Measurements from ENCODE around the gene GSG1L. TPM values are rescaled to one million over a fixed set of nuclear protein-coding genes. Genes with fewer than 3 reads are reported as not detected.

The GSG1L gene
- total and polyA plus RNA-seq, 9 of the 15 experiments (the other 6 are each of a cell fraction or from before 2014, with no cell fraction given): not detected

- TF ChIP-seq, protein P1, sequence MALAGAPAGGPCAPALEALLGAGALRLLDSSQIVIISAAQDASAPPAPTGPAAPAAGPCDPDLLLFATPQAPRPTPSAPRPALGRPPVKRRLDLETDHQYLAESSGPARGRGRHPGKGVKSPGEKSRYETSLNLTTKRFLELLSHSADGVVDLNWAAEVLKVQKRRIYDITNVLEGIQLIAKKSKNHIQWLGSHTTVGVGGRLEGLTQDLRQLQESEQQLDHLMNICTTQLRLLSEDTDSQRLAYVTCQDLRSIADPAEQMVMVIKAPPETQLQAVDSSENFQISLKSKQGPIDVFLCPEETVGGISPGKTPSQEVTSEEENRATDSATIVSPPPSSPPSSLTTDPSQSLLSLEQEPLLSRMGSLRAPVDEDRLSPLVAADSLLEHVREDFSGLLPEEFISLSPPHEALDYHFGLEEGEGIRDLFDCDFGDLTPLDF (CRISPR knock-in tag; IDR thresholded peaks at IDR 0.05): no peak
- no peak for TF ChIP-seq ZNF785 (CRISPR knock-in tag; IDR thresholded peaks at IDR 0.05)
- no peak for TF ChIP-seq RREB1 (CRISPR knock-in tag; IDR thresholded peaks at IDR 0.05)
- no peak for TF ChIP-seq NFE2 (IDR thresholded peaks at IDR 0.05; ENCODE audit: low read depth)
- TF ChIP-seq, protein P2, sequence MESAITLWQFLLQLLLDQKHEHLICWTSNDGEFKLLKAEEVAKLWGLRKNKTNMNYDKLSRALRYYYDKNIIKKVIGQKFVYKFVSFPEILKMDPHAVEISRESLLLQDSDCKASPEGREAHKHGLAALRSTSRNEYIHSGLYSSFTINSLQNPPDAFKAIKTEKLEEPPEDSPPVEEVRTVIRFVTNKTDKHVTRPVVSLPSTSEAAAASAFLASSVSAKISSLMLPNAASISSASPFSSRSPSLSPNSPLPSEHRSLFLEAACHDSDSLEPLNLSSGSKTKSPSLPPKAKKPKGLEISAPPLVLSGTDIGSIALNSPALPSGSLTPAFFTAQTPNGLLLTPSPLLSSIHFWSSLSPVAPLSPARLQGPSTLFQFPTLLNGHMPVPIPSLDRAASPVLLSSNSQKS (CRISPR knock-in tag; IDR thresholded peaks at IDR 0.05): no peak
- no peak for TF ChIP-seq GABPB2 (CRISPR knock-in tag; conservative IDR thresholded peaks at IDR 0.05)
- TF ChIP-seq SP2 (IDR thresholded peaks at IDR 0.05; ENCODE audit: extremely low read depth, low read depth, low read length, poor library complexity, severe bottlenecking): no peak
- TF ChIP-seq PTRF (tag; IDR thresholded peaks at IDR 0.05): no peak
- TF ChIP-seq SAFB2 (IDR thresholded peaks at IDR 0.05; ENCODE audit: borderline replicate concordance, low read depth, low read length, severe bottlenecking): no peak
- no peak for TF ChIP-seq ZFPM2 (CRISPR knock-in tag; IDR thresholded peaks at IDR 0.05)
- no peak for TF ChIP-seq THRB (CRISPR knock-in tag; conservative IDR thresholded peaks at IDR 0.05)
- no peak for TF ChIP-seq ZNF24 (IDR thresholded peaks at IDR 0.05)
- no peak for TF ChIP-seq SMAD3 (CRISPR knock-in tag; conservative IDR thresholded peaks at IDR 0.05)
Measured at GRCh38 chr16:27748868-27749546, 314.5 kb downstream of the GSG1L start (continued).

Measured in K562 (cell line).